ENCODE measurements around the gene FBF1.

DNA sequence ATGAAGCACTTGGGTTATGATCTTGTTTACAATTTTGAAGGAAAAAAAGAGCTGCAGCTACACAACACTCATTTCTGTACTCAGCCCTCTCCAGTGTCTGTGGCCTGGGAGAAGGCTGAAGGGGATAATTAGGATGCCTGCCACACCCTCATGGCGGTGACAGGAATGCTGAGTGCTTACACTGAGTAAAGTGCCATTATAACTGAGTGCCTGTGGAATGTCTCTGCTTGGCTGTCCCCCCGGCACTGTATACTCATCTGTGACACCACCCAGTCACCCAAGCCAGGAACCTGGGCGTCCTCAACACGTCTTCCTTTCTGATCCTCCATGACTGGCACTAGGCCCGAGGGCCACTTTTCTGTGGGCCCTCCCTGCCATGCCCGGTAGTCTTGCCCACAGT lies 32.6 kb downstream of the FBF1 start:
- TF ChIP-seq, protein P1, sequence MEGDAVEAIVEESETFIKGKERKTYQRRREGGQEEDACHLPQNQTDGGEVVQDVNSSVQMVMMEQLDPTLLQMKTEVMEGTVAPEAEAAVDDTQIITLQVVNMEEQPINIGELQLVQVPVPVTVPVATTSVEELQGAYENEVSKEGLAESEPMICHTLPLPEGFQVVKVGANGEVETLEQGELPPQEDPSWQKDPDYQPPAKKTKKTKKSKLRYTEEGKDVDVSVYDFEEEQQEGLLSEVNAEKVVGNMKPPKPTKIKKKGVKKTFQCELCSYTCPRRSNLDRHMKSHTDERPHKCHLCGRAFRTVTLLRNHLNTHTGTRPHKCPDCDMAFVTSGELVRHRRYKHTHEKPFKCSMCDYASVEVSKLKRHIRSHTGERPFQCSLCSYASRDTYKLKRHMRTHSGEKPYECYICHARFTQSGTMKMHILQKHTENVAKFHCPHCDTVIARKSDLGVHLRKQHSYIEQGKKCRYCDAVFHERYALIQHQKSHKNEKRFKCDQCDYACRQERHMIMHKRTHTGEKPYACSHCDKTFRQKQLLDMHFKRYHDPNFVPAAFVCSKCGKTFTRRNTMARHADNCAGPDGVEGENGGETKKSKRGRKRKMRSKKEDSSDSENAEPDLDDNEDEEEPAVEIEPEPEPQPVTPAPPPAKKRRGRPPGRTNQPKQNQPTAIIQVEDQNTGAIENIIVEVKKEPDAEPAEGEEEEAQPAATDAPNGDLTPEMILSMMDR (IDR thresholded peaks at IDR 0.05): no peak
- no peak for TF ChIP-seq POLR2A (IDR thresholded peaks at IDR 0.05)

All from vagina (tissue), 2 donors.